HAP-1 (cell line): Measurements from ENCODE around the gene RNF187.
A peak's percentile ranks its signal among the peaks of the same experiment; 100 is the strongest.

Source experiments
- DNase-seq, 2 experiments: peaks; one replicate each; pipeline ENCODE4 v3.0.0-alpha.2; 2016 to 2020; ENCODE audit warnings: low spot score in 2 of 2
- H3K27me3 ChIP-seq: fragments of 250-450 bp; sonication (Bioruptor Pico); 2 replicates; pipeline ENCODE4 v1.5.1; 2020; ENCODE audit warnings: low read depth, mild to moderate bottlenecking, moderate library complexity
- H3K36me3 ChIP-seq: fragments of 250-450 bp; sonication (Bioruptor Pico); replicated peaks from 2 replicates; pipeline ENCODE4 v1.5.1; 2020; ENCODE audit warnings: mild to moderate bottlenecking
- H3K4me1 ChIP-seq: fragments of 250-450 bp; sonication (Bioruptor Pico); 2 replicates; pipeline ENCODE4 v1.5.1; 2020; ENCODE audit warnings: mild to moderate bottlenecking
- H3K4me3 ChIP-seq: fragments of 250-450 bp; sonication (Bioruptor Pico); 2 replicates; pipeline ENCODE4 v1.5.1; 2020; ENCODE audit warnings: mild to moderate bottlenecking, moderate library complexity
- H3K9me3 ChIP-seq: fragments of 250-450 bp; sonication (Bioruptor Pico); 2 replicates; pipeline ENCODE4 v1.5.1; 2020; ENCODE audit warnings: mild to moderate bottlenecking, moderate library complexity
- in situ Hi-C: fragments of 300-500 bp; cut with MboI; formaldehyde crosslinking; loops from 3 replicates; pipeline ENCODE4 v1.14.3; 2020; ENCODE audit warnings: low sequenced_read_pairs, inconsistent platforms, mixed read lengths

RNF187 gene

GRCh38 chr1:228453614-228454013 is 33.6 kb upstream of the RNF187 start:
- no peaks in the 10 kb centered on the region for H3K27me3 ChIP-seq
- H3K9me3 ChIP-seq = no peaks in the 10 kb centered on the region
- in situ Hi-C loops = loop anchor here (10.0 kb wide), 1 partner anchor 319 kb away; no protein-coding TSS in a partner anchor
- no peaks in the 10 kb centered on the region; the same call in 1 of the 2 replicates for H3K36me3 ChIP-seq
- DNase-seq = no peak
- H3K4me1 ChIP-seq = peaks cover 10% of the 10 kb centered on the region
- H3K4me3 ChIP-seq = no peak overlapping the region

- H3K9me3 ChIP-seq = no peaks in the 10 kb centered on the region
- in situ Hi-C loops = loop anchor here (10.0 kb wide), 1 partner anchor 319 kb away; no protein-coding TSS in a partner anchor
- H3K4me1 ChIP-seq = peaks cover 10% of the 10 kb centered on the region
- no peak for DNase-seq
- H3K4me3 ChIP-seq = no peak overlapping the region
- no peaks in the 10 kb centered on the region for H3K27me3 ChIP-seq
- no peaks in the 10 kb centered on the region; the same call in 1 of the 2 replicates for H3K36me3 ChIP-seq
Observed at GRCh38 chr1:228454238-228454637, 32.9 kb upstream of the RNF187 start.

GRCh38 chr1:228455715-228456114 is 31.5 kb upstream of the RNF187 start:
- peak overlapping the region; percentile 81 for H3K4me3 ChIP-seq
- in situ Hi-C loops = loop anchor here (10.0 kb wide), 1 partner anchor 321 kb away; no protein-coding TSS in a partner anchor
- peaks cover 13% of the 10 kb centered on the region for H3K4me1 ChIP-seq
- no peaks in the 10 kb centered on the region for H3K9me3 ChIP-seq
- DNase-seq = no peak
- H3K27me3 ChIP-seq = no peaks in the 10 kb centered on the region
- H3K36me3 ChIP-seq = no peaks in the 10 kb centered on the region; the same call in 1 of the 2 replicates

- in situ Hi-C loops = loop anchor here (10.0 kb wide), 1 partner anchor 322 kb away; no protein-coding TSS in a partner anchor
- Histone ChIP-seq H3K4me1 (peaks cover 14% of the 10 kb centered on the region), H3K27me3 (no peaks in the 10 kb centered on the region), H3K4me3 (peak overlapping the region; percentile 81), H3K9me3 (no peaks in the 10 kb centered on the region), H3K36me3 (no peaks in the 10 kb centered on the region; the same call in 1 of the 2 replicates)
- DNase-seq = peak in 1 of 2 experiments; percentile 65
Observed at GRCh38 chr1:228456252-228457016, 30.7 kb upstream of the RNF187 start.

- in situ Hi-C loops = loop anchor here (10.0 kb wide), 1 partner anchor 322 kb away; no protein-coding TSS in a partner anchor
- H3K27me3 ChIP-seq = no peaks in the 10 kb centered on the region
Observed at GRCh38 chr1:228457017-228457395, 30.2 kb upstream of the RNF187 start.

GRCh38 chr1:228457396-228458176 is 29.6 kb upstream of the RNF187 start:
- DNase-seq = peak; percentile 91 to 97
- Histone ChIP-seq H3K4me1 (peaks cover 14% of the 10 kb centered on the region), H3K9me3 (no peaks in the 10 kb centered on the region), H3K27me3 (no peaks in the 10 kb centered on the region), H3K4me3 (peak overlapping the region; percentile 81), H3K36me3 (no peaks in the 10 kb centered on the region; the same call in 1 of the 2 replicates)
- in situ Hi-C loops = loop anchor here (10.0 kb wide), 1 partner anchor 323 kb away; no protein-coding TSS in a partner anchor

More at GRCh38 chr1:228457017-228457395, 30.2 kb upstream of the RNF187 start:
- Histone ChIP-seq H3K4me1 (peaks cover 14% of the 10 kb centered on the region), H3K9me3 (no peaks in the 10 kb centered on the region), H3K4me3 (peak overlapping the region; percentile 81), H3K36me3 (no peaks in the 10 kb centered on the region; the same call in 1 of the 2 replicates)
- DNase-seq = peak in 1 of 2 experiments; percentile 24

GRCh38 chr1:228459091-228459993 is 27.8 kb upstream of the RNF187 start:
- DNase-seq = peak; percentile 84 to 85
- in situ Hi-C loops = loop anchor here (10.0 kb wide), 1 partner anchor 325 kb away; no protein-coding TSS in a partner anchor

GRCh38 chr1:228460821-228461220 is 26.4 kb upstream of the RNF187 start:
- peaks cover 7% of the 10 kb centered on the region for H3K4me1 ChIP-seq
- in situ Hi-C loops = no loop called here
- no peaks in the 10 kb centered on the region for H3K9me3 ChIP-seq
- H3K36me3 ChIP-seq = no peaks in the 10 kb centered on the region
- no peak for DNase-seq
- H3K27me3 ChIP-seq = no peaks in the 10 kb centered on the region
- H3K4me3 ChIP-seq = no peak overlapping the region

More at GRCh38 chr1:228459091-228459993, 27.8 kb upstream of the RNF187 start:
- H3K27me3 ChIP-seq = no peaks in the 10 kb centered on the region
- H3K4me3 ChIP-seq = peak overlapping the region; percentile 81
- H3K4me1 ChIP-seq = peaks cover 14% of the 10 kb centered on the region
- no peaks in the 10 kb centered on the region; the same call in 1 of the 2 replicates for H3K36me3 ChIP-seq
- no peaks in the 10 kb centered on the region for H3K9me3 ChIP-seq

GRCh38 chr1:228462560-228462959 is 24.6 kb upstream of the RNF187 start:
- in situ Hi-C loops = no loop called here
- no peaks in the 10 kb centered on the region for H3K27me3 ChIP-seq
- no peaks in the 10 kb centered on the region for H3K9me3 ChIP-seq
- peaks cover 3% of the 10 kb centered on the region for H3K4me1 ChIP-seq
- DNase-seq = no peak
- no peaks in the 10 kb centered on the region for H3K36me3 ChIP-seq
- no peak overlapping the region for H3K4me3 ChIP-seq

- in situ Hi-C loops = no loop called here
- Histone ChIP-seq H3K27me3 (no peaks in the 10 kb centered on the region), H3K9me3 (no peaks in the 10 kb centered on the region), H3K4me3 (no peak overlapping the region), H3K36me3 (no peaks in the 10 kb centered on the region), H3K4me1 (peaks cover 3% of the 10 kb centered on the region)
- no peak for DNase-seq
Observed at GRCh38 chr1:228463009-228463558, 24.1 kb upstream of the RNF187 start.

GRCh38 chr1:228463559-228464455 is 23.4 kb upstream of the RNF187 start:
- no peaks in the 10 kb centered on the region for H3K36me3 ChIP-seq
- DNase-seq = peak in 1 of 2 experiments; percentile 40
- H3K4me3 ChIP-seq = no peak overlapping the region
- H3K9me3 ChIP-seq = no peaks in the 10 kb centered on the region
- no peaks in the 10 kb centered on the region; the same call in 1 of the 2 replicates for H3K27me3 ChIP-seq
- in situ Hi-C loops = no loop called here
- H3K4me1 ChIP-seq = peaks cover 3% of the 10 kb centered on the region

- in situ Hi-C loops = no loop called here
- no peak overlapping the region for H3K4me3 ChIP-seq
- DNase-seq = no peak
Observed at GRCh38 chr1:228464487-228464983, 22.6 kb upstream of the RNF187 start.

More at GRCh38 chr1:228464487-228464983, 22.6 kb upstream of the RNF187 start:
- Histone ChIP-seq H3K4me1 (peaks cover 3% of the 10 kb centered on the region), H3K27me3 (no peaks in the 10 kb centered on the region; the same call in 1 of the 2 replicates), H3K9me3 (no peaks in the 10 kb centered on the region), H3K36me3 (no peaks in the 10 kb centered on the region)
